Activated CD4-positive, alpha-beta T cell treated with anti-CD3 and anti-CD28 coated beads for 1 hour (primary cell): ENCODE measurements around the gene SLC13A5.

Source experiments
- DNase-seq: peaks from one replicate; pipeline ENCODE4 v3.0.0-alpha.2; 2020

SLC13A5 gene

DNA sequence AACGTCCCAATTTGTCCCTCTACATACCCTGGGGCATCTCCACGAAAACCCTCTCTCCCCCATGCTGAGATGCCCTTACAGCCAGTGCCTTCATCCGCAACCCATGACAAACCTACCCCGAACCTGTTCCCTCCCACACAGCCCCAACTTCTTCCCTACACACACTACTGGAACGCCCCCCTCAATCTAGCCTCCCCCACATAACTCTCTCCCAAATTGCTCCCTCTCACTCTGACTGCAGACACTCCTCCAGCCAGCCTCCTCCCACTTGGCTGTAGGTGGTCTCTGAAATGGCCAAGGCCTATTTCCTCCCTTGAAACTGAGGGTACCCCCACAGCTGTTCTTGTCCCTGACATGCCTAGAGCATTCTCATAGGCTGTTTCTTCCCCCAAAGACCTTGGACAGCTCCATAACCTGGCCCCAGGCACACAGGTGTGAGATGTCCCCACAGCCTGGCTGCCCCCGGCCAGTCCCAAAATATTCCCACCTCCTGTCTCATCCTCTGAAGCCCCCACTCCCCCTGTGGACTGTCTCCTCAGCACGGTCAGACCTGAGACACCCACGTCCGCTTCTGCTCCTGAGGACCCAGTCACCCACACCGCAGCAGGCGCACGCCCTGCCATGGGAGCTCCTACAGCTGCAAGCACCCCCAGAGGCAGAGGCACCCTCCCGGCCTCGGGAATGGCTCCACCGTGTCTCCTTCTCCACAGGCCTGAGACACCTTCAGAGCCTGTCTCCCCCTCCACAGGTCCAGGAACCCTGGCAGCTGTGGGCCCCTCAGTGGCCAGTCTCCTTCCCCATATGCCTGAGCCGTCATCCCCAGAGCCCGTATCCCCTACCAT is 76.3 kb downstream of the SLC13A5 start:
- DNase-seq = no peak

GRCh38 chr17:6636105-6636504 is 77.1 kb downstream of the SLC13A5 start:
- no peak for DNase-seq
